ENCODE data around the gene BICC1. TPM values are rescaled to one million over a fixed set of nuclear protein-coding genes. Genes with fewer than 3 reads are reported as not detected.

Gene BICC1
- total RNA-seq, 1 experiment from 2014 or later: 0.67 TPM

DNA sequence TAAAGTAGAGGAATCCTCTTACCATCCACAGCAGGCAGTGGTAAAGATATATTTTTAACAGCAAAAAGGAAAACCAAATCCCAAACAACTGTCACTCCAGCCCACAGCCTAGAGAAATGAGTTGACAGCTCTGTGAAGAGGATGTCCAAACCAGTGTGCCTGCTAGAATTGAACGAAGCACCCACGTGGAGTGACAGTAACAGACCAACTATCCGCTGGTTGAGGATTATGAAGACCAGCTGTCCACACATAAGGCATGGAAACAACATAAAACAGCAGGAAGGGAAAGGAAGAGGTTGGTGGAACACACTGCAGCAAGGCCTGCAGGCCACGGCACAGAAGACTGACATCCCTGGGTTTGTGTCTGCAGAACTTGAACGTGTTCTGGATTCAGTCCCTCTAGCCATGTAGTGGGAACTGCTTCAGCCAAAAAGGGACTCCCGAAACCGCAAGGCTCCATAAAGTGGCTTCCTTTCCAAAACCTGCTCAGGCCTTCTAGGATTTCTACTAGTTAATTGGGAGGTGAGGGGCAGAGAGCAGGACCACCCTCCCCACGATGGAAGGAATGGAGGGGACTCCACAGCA lies 324.4 kb downstream of the BICC1 start:
- TF ChIP-seq POLR2AphosphoS5 (IDR thresholded peaks at IDR 0.05; ENCODE audit: low read depth, low read length) (no peak), TCF7L2 (IDR thresholded peaks at IDR 0.05; ENCODE audit: low read depth, low read length) (no peak), REST (IDR thresholded peaks at IDR 0.05; ENCODE audit: insufficient read depth in 1 of 2, low read depth in 2 of 2, low read length in 1 of 2) (no peak)
- TF ChIP-seq, protein P1, sequence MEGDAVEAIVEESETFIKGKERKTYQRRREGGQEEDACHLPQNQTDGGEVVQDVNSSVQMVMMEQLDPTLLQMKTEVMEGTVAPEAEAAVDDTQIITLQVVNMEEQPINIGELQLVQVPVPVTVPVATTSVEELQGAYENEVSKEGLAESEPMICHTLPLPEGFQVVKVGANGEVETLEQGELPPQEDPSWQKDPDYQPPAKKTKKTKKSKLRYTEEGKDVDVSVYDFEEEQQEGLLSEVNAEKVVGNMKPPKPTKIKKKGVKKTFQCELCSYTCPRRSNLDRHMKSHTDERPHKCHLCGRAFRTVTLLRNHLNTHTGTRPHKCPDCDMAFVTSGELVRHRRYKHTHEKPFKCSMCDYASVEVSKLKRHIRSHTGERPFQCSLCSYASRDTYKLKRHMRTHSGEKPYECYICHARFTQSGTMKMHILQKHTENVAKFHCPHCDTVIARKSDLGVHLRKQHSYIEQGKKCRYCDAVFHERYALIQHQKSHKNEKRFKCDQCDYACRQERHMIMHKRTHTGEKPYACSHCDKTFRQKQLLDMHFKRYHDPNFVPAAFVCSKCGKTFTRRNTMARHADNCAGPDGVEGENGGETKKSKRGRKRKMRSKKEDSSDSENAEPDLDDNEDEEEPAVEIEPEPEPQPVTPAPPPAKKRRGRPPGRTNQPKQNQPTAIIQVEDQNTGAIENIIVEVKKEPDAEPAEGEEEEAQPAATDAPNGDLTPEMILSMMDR (IDR thresholded peaks at IDR 0.05): no peak
- DNase-seq (ENCODE audit: low read depth, low spot score): no peak
- Histone ChIP-seq H3K27ac (ENCODE audit: low read length) (no peak overlapping the region), H3K9me3 (ENCODE audit: control insufficient read depth, insufficient read depth, low read depth, low read length) (no peaks in the 10 kb centered on the region), H3K27me3 (ENCODE audit: control insufficient read depth, insufficient read depth, low read length) (no peaks in the 10 kb centered on the region), H3K4me1 (ENCODE audit: control insufficient read depth, insufficient read depth, low read length) (no peaks in the 10 kb centered on the region), H3K36me3 (ENCODE audit: control insufficient read depth, insufficient read depth, low read length) (no peaks in the 10 kb centered on the region), H3K4me3 (ENCODE audit: low read depth in 2 of 2, low read length in 2 of 2) (no peak overlapping the region)
- ChIA-PET POLR2A (no interaction called here), CTCF (no interaction called here)
- in situ Hi-C loops (cut with HindIII; ENCODE audit: low pct_unique_long_range_greater_than_20kb, low sequenced_read_pairs) (no loop called here), intact Hi-C loops (cut with micrococcal nuclease; ENCODE audit: unreplicated experiment) (no loop called here)
- no TSS peak for BruUV-seq (replicated peaks)
- no peak for ATAC-seq

DNA sequence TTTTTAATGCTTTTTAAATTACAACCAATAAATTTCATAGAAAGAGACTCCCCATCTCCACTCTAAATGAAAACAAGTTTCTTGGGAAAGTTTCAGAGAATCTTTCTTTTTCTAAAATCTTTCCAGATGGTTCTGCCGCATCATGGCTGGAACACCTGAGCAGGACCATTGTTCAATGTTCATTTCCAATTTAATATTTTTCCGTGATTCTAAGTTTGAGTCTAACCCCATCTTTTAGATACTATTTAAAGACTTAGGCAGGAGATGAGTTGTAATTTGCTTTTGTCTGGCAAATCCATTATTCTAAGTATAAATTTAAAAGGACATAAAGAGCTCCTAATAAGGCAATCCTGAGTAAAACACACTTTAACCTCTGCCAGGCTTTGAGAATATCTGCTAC lies 325.2 kb downstream of the BICC1 start:
- no TSS peak for BruUV-seq (replicated peaks)
- Histone ChIP-seq H3K9me3 (ENCODE audit: control insufficient read depth, insufficient read depth, low read depth, low read length) (no peaks in the 10 kb centered on the region), H3K4me1 (ENCODE audit: control insufficient read depth, insufficient read depth, low read length) (no peaks in the 10 kb centered on the region), H3K27me3 (ENCODE audit: control insufficient read depth, insufficient read depth, low read length) (no peaks in the 10 kb centered on the region), H3K27ac (ENCODE audit: low read length) (no peak overlapping the region), H3K4me3 (ENCODE audit: low read depth in 2 of 2, low read length in 2 of 2) (no peak overlapping the region), H3K36me3 (ENCODE audit: control insufficient read depth, insufficient read depth, low read length) (no peaks in the 10 kb centered on the region)
- CTCF ChIA-PET: no interaction called here
- in situ Hi-C loops (cut with HindIII; ENCODE audit: low pct_unique_long_range_greater_than_20kb, low sequenced_read_pairs) (no loop called here), intact Hi-C loops (cut with micrococcal nuclease; ENCODE audit: unreplicated experiment) (no loop called here)
- ATAC-seq (no peak), DNase-seq (ENCODE audit: low read depth, low spot score) (no peak)
- POLR2A ChIA-PET: no interaction called here
- no peak for TF ChIP-seq SIN3A (IDR thresholded peaks at IDR 0.05; ENCODE audit: borderline replicate concordance, insufficient read depth, low read depth, low read length)
- TF ChIP-seq, protein P1 (IDR thresholded peaks at IDR 0.05): no peak
- no peak for TF ChIP-seq TCF7L2 (IDR thresholded peaks at IDR 0.05; ENCODE audit: low read depth, low read length)
- no peak for TF ChIP-seq REST (IDR thresholded peaks at IDR 0.05; ENCODE audit: insufficient read depth in 1 of 2, low read depth in 2 of 2, low read length in 1 of 2)
- no peak for TF ChIP-seq POLR2AphosphoS5 (IDR thresholded peaks at IDR 0.05; ENCODE audit: low read depth, low read length)
